ENCODE measurements around the gene LDB1. TPM values are rescaled to one million over a fixed set of nuclear protein-coding genes. Genes with fewer than 3 reads are reported as not detected.

Gene LDB1
- total RNA-seq, 4 donors from 2014 or later, result 49.8 to 67.3 (median 54.8) TPM

GRCh38 chr10:102072673-102073527 is 47.3 kb downstream of the LDB1 start:
- Histone ChIP-seq H3K27me3 (no peaks in the 10 kb centered on the region), H3K4me3 (replicated peaks in 1 of 3) (no peak overlapping the region), H3K36me3 (peaks cover 0 to under 1% of the 10 kb centered on the region in 2 donors), H3K27ac (no peak overlapping the region), H3K4me1 (peaks cover 4 to 6% of the 10 kb centered on the region in 2 donors), H3K9me3 (no peaks in the 10 kb centered on the region)
- intact Hi-C loops (cut with DNase I), result no loop called here
- DNase-seq, result peak; percentile 79 to 82
- WGBS, 2 donors, result 74% methylated on average over 4 of the region's 4 CpGs
- no peak for TF ChIP-seq POLR2A (IDR thresholded peaks at IDR 0.05)
- TF ChIP-seq CTCF (IDR thresholded peaks at IDR 0.05), result peak; percentile 63 to 91 (median 82)

- DNase-seq, result no peak
- intact Hi-C loops (cut with DNase I), result loop anchor here (5.0 kb wide), 1 partner anchor 232 kb away; no protein-coding TSS in a partner anchor
- Histone ChIP-seq H3K9me3 (no peaks in the 10 kb centered on the region), H3K27ac (no peak overlapping the region), H3K27me3 (no peaks in the 10 kb centered on the region), H3K4me1 (peaks cover 14 to 30% of the 10 kb centered on the region in 2 donors), H3K36me3 (peaks cover 0 to 10% of the 10 kb centered on the region in 2 donors), H3K4me3 (replicated peaks in 1 of 3) (no peak overlapping the region)
- TF ChIP-seq CTCF (IDR thresholded peaks at IDR 0.05) (no peak), POLR2A (IDR thresholded peaks at IDR 0.05) (no peak)
These were observed 51.1 kb downstream of the LDB1 start for GRCh38 chr10:102069071-102069470.

DNA sequence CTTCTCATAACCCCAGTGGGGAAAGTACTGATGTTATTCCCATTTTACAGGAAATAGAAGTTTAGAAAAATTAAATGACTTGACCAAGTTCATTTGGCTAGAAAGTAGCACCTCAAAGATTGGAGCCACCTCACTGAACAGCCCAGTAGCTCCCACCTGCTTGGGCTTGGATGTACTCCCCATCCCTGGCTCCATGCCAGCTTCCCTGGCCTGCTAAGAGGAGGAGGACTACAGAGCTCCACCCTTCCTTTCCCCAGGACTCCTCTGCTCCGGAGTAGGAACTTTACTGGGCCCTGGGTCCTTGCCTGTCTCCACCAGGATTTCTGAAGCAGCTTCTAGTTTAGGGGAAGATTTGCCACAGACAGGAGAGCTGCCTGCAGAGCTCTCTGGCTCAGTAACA is 52.0 kb downstream of the LDB1 start:
- no peak overlapping the region for H3K27ac ChIP-seq
- peaks cover 14 to 30% of the 10 kb centered on the region in 2 donors for H3K4me1 ChIP-seq
- no peaks in the 10 kb centered on the region for H3K9me3 ChIP-seq
- H3K4me3 ChIP-seq (replicated peaks in 1 of 3), result no peak overlapping the region
- DNase-seq, result peak; percentile 64 to 66
- TF ChIP-seq POLR2A (IDR thresholded peaks at IDR 0.05), result no peak
- no peak for TF ChIP-seq CTCF (IDR thresholded peaks at IDR 0.05)
- 14 to 17% methylated on average over 1 of the region's 1 CpG for WGBS, 2 donors
- intact Hi-C loops (cut with DNase I), result loop anchor here (5.0 kb wide), 1 partner anchor 231 kb away; no protein-coding TSS in a partner anchor
- H3K36me3 ChIP-seq, result peaks cover 0 to 10% of the 10 kb centered on the region in 2 donors
- H3K27me3 ChIP-seq, result no peaks in the 10 kb centered on the region

- TF ChIP-seq POLR2A (IDR thresholded peaks at IDR 0.05) (no peak), CTCF (IDR thresholded peaks at IDR 0.05) (no peak)
- intact Hi-C loops (cut with DNase I), result loop anchor here (2.0 to 5.0 kb wide), 2 partner anchors 17 to 230 kb away; no protein-coding TSS in a partner anchor
- Histone ChIP-seq H3K27me3 (no peaks in the 10 kb centered on the region), H3K36me3 (peaks cover 0 to 10% of the 10 kb centered on the region in 2 donors), H3K27ac (no peak overlapping the region), H3K9me3 (no peaks in the 10 kb centered on the region), H3K4me1 (peaks cover 10 to 30% of the 10 kb centered on the region in 2 donors), H3K4me3 (replicated peaks in 1 of 3) (no peak overlapping the region)
- 85 to 92% methylated on average over 11 to 14 of the region's 18 CpGs for WGBS, 2 donors
- DNase-seq, result no peak
These were observed 52.9 kb downstream of the LDB1 start for GRCh38 chr10:102067091-102067916.
